LNCaP clone FGC (cell line): ENCODE measurements around the gene BCL2L11.

Experiments used
- DNase-seq: peaks from one replicate; pipeline ENCODE4 v3.0.0-alpha.2; 2011; ENCODE audit warnings: low read depth
- H3K4me3 ChIP-seq: 2 replicates; pipeline ENCODE4 v1.5.1; 2011; ENCODE audit warnings: mild to moderate bottlenecking, low read depth, low read length, control low read depth
- TF ChIP-seq, protein P1 (sequence below): IDR thresholded peaks from 2 replicates; pipeline ENCODE4 v1.5.1; 2012; ENCODE audit warnings: mild to moderate bottlenecking; ENCODE audit not compliant: control insufficient read depth, insufficient read depth; ENCODE audit errors: extremely low read depth

BCL2L11 gene

DNA sequence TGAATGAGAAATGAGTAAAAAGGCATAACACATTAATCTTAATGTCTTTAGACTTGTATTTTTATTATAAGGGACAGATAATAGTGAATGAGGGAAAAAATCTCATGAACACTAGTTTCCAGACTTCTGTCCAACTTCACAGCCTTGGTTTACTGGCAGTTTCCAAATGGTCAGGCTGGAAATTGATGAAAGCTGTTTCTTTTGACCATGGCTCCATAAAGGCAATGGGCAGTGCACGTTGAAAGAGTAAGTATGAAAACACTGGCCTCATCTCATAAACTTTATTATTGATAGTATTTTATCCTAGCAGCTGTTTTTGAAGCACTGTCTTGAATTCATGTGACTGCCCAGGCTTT is 23.1 kb downstream of the BCL2L11 start:
- TF ChIP-seq, protein P1, sequence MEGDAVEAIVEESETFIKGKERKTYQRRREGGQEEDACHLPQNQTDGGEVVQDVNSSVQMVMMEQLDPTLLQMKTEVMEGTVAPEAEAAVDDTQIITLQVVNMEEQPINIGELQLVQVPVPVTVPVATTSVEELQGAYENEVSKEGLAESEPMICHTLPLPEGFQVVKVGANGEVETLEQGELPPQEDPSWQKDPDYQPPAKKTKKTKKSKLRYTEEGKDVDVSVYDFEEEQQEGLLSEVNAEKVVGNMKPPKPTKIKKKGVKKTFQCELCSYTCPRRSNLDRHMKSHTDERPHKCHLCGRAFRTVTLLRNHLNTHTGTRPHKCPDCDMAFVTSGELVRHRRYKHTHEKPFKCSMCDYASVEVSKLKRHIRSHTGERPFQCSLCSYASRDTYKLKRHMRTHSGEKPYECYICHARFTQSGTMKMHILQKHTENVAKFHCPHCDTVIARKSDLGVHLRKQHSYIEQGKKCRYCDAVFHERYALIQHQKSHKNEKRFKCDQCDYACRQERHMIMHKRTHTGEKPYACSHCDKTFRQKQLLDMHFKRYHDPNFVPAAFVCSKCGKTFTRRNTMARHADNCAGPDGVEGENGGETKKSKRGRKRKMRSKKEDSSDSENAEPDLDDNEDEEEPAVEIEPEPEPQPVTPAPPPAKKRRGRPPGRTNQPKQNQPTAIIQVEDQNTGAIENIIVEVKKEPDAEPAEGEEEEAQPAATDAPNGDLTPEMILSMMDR, result no peak
- H3K4me3 ChIP-seq, result no peak overlapping the region
- no peak for DNase-seq

DNA sequence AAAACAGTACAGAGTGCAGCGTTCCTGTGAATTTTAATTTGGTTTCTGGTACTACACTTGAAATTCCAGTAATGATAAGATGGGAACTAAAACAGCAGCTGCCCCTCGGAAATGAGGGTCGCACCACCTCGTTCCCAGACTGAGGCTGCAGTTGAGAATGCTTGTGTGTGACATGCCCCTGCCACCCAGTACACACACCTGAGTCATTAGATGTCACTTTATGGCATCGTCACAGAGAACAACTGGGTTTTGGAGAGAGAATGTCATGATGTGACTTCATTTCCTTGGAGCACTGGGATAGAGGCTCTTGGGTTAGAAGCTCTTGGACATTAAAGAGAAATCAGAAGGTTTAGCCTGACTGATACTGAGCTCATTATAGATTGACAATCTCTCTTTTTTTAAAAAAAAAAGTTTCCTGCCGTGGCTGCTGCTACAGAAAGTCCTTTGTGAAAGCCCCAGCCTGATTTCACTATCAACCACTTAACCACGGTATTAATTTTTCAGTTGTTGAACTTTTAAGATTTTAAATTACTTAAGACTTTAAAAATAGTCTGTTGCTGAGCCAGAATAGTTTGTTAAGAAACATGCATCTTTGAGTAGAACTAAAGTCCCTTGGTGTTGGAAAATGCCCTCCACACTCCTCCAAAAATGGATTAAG is 24.5 kb downstream of the BCL2L11 start:
- no peak overlapping the region for H3K4me3 ChIP-seq
- DNase-seq, result no peak
- TF ChIP-seq, protein P1, result no peak

DNA sequence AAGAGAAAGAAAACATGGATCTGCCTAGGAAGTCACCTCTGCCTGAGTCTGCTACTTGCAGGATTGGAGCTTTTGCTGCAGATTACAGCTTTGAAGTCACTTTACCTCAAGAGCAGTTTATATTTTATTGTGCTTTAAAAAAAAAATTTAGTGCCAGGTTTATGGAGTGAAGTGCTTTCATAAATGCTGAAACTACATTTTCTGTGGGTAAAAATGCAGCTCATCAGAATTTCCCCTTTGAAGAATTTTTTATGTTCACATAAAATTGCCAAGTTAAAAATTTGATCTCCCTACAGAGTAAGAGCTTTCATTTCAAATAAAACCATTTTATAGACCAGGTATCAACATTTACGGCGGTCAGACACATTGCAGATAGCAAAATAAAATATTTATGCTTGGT is 25.2 kb downstream of the BCL2L11 start:
- no peak for DNase-seq
- TF ChIP-seq, protein P1, result no peak
- H3K4me3 ChIP-seq, result no peak overlapping the region

DNA sequence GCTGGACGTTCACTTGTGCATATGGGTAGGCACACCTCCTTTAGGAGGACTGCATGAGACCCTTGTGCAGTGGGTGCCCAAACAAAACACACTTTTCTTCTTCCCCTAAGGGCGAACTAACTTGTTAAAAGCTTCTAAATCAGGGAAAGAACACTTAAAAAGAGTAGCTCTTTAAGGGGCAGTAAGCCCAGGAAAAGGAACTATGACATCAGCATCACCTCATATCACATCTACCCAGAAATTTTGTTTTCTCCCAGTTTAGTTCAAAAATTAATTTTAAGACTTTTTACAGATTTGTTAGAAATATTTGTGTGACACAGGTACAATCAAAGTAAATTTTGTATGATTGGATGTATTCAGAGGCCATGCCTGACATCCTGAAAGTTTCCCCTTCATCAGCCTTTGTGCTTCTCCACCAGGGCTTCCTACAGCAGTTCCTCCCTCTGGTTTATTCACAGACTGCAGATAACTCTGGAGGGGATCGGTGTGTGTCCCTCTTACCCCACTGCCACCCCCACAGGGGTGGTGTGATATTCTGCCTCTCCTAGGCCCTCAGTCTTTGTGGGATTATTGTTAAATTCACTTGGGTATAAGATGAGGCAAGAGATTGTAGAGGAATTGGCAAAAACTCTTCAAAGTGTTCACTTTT is 27.6 kb downstream of the BCL2L11 start:
- no peak overlapping the region for H3K4me3 ChIP-seq
- TF ChIP-seq, protein P1, result no peak
- no peak for DNase-seq

DNA sequence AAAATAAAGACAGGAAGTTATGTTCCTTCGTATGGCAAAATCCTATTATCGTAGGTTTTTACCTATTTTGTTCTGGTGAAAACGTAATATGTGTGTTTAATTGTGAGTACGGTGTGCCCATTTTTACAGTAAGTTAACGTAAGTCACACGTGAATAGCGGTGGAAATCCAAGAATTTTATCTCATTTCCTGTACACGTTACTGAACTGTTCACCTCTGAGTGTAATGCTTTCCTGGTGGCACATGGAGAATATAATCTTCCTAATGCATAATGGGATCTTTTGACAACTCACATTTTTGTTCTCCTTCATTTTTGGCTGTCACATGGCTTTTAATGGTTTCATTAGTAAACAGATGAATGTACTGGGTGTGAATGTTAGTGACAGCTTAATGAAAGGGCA is 28.2 kb downstream of the BCL2L11 start:
- TF ChIP-seq, protein P1, result no peak
- no peak overlapping the region for H3K4me3 ChIP-seq
- no peak for DNase-seq

DNA sequence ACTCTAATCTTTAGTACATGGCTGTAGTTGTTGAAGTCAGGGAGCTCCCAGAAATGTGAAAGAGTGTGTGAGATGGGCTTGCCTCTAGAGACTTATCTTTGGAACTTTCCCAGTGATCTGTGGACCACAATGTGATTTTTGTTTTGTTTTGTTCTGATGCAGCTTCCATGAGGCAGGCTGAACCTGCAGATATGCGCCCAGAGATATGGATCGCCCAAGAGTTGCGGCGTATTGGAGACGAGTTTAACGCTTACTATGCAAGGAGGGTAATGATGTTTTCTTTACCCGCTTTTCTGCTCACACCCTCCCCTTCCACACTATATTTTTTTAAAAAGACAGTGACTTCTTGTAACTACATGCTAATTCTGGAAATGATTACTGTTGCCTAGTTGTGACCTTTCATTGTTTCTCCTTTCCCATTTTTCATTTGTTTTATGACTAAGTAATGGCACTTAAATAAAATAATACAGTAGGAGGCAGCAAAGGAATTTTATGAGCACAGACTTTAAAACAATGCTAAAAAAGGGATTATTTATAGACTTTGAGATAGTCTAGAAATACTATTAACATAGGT is 29.3 kb downstream of the BCL2L11 start:
- no peak overlapping the region for H3K4me3 ChIP-seq
- TF ChIP-seq, protein P1, result no peak
- no peak for DNase-seq

DNA sequence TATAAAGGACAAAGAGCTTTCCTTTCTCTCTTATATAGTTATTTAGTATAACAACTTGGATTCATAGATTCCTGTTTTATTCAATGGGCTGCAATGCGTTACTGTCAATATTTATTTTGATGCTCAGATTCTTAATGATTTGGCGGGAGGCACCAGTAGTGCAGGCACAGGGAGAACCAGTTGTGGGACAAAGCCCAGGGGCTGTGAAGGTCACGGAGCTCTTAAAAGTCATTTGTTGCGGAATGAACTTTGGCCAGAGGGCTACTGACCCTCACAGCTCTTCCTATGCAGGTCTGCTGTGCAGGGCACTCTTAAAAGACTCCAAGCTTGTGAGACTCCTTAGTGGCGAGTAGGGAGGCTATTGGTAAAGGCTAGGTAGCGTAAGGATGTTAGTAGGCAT is 34.0 kb downstream of the BCL2L11 start:
- DNase-seq, result no peak
- TF ChIP-seq, protein P1, result no peak
- no peak overlapping the region for H3K4me3 ChIP-seq
